OCI-LY1 (cell line): ENCODE results near the gene MAD1L1.

ENCODE experiments used
- H2AFZ ChIP-seq: fragments of 200-600 bp; sonication (generic), shearing (Covaris generic); 2 replicates; pipeline ENCODE4 v1.6.0; 2014; ENCODE audit warnings: antibody characterized with exemption, mild to moderate bottlenecking, low read length
- H3F3A ChIP-seq: fragments of 200-600 bp; sonication (generic), shearing (Covaris generic); 2 replicates; pipeline ENCODE4 v1.6.0; 2014; ENCODE audit warnings: mild to moderate bottlenecking, antibody characterized with exemption, low read length, moderate library complexity; ENCODE audit not compliant: insufficient read depth
- H3K27ac ChIP-seq: fragments of 200-600 bp; sonication (generic); 2 replicates; pipeline ENCODE4 v1.5.1; 2014; ENCODE audit warnings: low read length, mixed run types, mild to moderate bottlenecking, low read depth; ENCODE audit not compliant: poor library complexity, severe bottlenecking
- H3K27me3 ChIP-seq: fragments of 200-600 bp; sonication (generic); 2 replicates; pipeline ENCODE4 v1.6.0; 2014; ENCODE audit warnings: antibody characterized with exemption, mild to moderate bottlenecking, low read length, moderate library complexity; ENCODE audit not compliant: insufficient read depth
- H3K36me3 ChIP-seq: fragments of 200-600 bp; sonication (generic); 2 replicates; pipeline ENCODE4 v1.6.1; 2014; ENCODE audit warnings: mild to moderate bottlenecking, antibody characterized with exemption, low read length, moderate library complexity, mixed read lengths; ENCODE audit not compliant: insufficient read depth
- H3K4me1 ChIP-seq: fragments of 200-600 bp; sonication (generic); 2 replicates; pipeline ENCODE4 v1.5.1; 2014; ENCODE audit warnings: mild to moderate bottlenecking, low read length, moderate library complexity; ENCODE audit not compliant: insufficient read depth, severe bottlenecking
- H3K4me2 ChIP-seq: fragments of 200-600 bp; sonication (generic), shearing (Covaris generic); 2 replicates; pipeline ENCODE4 v1.6.1; 2014; ENCODE audit warnings: low read length
- H3K4me3 ChIP-seq: fragments of 200-600 bp; sonication (generic); 2 replicates; pipeline ENCODE4 v1.5.1; 2014; ENCODE audit warnings: low read length, low read depth, mild to moderate bottlenecking, mixed read lengths; ENCODE audit not compliant: poor library complexity, severe bottlenecking
- H3K79me2 ChIP-seq: fragments of 200-600 bp; shearing (Covaris generic); 2 replicates; pipeline ENCODE4 v1.6.1; 2016; ENCODE audit warnings: mixed run types, low read length, mixed read lengths; ENCODE audit not compliant: insufficient read depth
- H3K9ac ChIP-seq: fragments of 200-600 bp; sonication (generic), shearing (Covaris generic); 2 replicates; pipeline ENCODE4 v1.6.1; 2014; ENCODE audit warnings: mild to moderate bottlenecking, low read length, mixed read lengths
- H3K9me2 ChIP-seq: fragments of 200-600 bp; sonication (generic), shearing (Covaris generic); 2 replicates; pipeline ENCODE4 v1.6.1; 2014; ENCODE audit warnings: low read depth, mild to moderate bottlenecking, low read length, mixed read lengths
- H3K9me3 ChIP-seq: fragments of 200-600 bp; shearing (Covaris generic); 2 replicates; pipeline ENCODE4 v1.6.1; 2014; ENCODE audit warnings: low read length, mixed read lengths
- H4K20me1 ChIP-seq: fragments of 200-600 bp; sonication (generic), shearing (Covaris generic); 2 replicates; pipeline ENCODE4 v1.6.0; 2016; ENCODE audit warnings: mild to moderate bottlenecking, low read length; ENCODE audit not compliant: insufficient read depth
- EZH2 ChIP-seq: fragments of 200-600 bp; sonication (generic), shearing (Covaris generic); IDR thresholded peaks from 2 replicates; pipeline ENCODE4 v1.8.0; 2017; ENCODE audit warnings: borderline replicate concordance, mixed run types, mild to moderate bottlenecking, antibody characterized with exemption, low read length, moderate library complexity, mixed read lengths
- TF ChIP-seq, protein P1 (sequence below): fragments of 200-600 bp; sonication (generic), shearing (Covaris generic); IDR thresholded peaks from 2 replicates; pipeline ENCODE4 v1.5.1; 2017; ENCODE audit warnings: mild to moderate bottlenecking, antibody characterized with exemption, low read length, moderate library complexity, mixed read lengths

The MAD1L1 gene

DNA sequence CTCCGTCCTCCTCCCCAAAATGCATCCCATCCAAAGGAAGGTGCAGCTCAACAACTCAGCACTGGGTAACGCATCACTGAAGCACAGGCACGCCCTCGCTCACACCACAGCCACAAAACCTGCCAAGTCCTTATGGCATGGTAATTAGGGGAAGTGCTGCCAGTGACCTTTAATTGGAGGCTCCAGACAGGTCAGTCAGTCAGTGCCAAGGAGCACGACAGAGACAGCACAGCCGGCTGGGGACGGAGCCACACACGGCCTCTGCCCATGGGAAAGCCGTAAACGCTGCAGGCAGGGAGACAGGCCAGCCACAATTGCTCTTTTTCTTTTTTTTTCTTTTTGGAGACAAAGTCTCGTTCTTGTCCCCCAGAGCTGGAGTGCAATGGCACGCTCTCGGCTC is 146.5 kb downstream of the MAD1L1 start:
- no peak overlapping the region for H3K4me2 ChIP-seq
- no peak overlapping the region for H3K9ac ChIP-seq
- H3F3A ChIP-seq = no peaks in the 10 kb centered on the region
- no peak overlapping the region for H3K4me3 ChIP-seq
- H3K79me2 ChIP-seq = no peaks in the 10 kb centered on the region
- H4K20me1 ChIP-seq = no peaks in the 10 kb centered on the region
- H3K4me1 ChIP-seq = no peaks in the 10 kb centered on the region
- no peaks in the 10 kb centered on the region for H3K9me3 ChIP-seq
- H3K27me3 ChIP-seq = no peaks in the 10 kb centered on the region
- H3K9me2 ChIP-seq = no peaks in the 10 kb centered on the region
- no peak overlapping the region for H3K27ac ChIP-seq
- H3K36me3 ChIP-seq = peaks cover 9% of the 10 kb centered on the region; the same call in 1 of the 2 replicates
- H2AFZ ChIP-seq = no peak overlapping the region
- TF ChIP-seq EZH2 = no peak
- TF ChIP-seq, protein P1, sequence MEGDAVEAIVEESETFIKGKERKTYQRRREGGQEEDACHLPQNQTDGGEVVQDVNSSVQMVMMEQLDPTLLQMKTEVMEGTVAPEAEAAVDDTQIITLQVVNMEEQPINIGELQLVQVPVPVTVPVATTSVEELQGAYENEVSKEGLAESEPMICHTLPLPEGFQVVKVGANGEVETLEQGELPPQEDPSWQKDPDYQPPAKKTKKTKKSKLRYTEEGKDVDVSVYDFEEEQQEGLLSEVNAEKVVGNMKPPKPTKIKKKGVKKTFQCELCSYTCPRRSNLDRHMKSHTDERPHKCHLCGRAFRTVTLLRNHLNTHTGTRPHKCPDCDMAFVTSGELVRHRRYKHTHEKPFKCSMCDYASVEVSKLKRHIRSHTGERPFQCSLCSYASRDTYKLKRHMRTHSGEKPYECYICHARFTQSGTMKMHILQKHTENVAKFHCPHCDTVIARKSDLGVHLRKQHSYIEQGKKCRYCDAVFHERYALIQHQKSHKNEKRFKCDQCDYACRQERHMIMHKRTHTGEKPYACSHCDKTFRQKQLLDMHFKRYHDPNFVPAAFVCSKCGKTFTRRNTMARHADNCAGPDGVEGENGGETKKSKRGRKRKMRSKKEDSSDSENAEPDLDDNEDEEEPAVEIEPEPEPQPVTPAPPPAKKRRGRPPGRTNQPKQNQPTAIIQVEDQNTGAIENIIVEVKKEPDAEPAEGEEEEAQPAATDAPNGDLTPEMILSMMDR = no peak

DNA sequence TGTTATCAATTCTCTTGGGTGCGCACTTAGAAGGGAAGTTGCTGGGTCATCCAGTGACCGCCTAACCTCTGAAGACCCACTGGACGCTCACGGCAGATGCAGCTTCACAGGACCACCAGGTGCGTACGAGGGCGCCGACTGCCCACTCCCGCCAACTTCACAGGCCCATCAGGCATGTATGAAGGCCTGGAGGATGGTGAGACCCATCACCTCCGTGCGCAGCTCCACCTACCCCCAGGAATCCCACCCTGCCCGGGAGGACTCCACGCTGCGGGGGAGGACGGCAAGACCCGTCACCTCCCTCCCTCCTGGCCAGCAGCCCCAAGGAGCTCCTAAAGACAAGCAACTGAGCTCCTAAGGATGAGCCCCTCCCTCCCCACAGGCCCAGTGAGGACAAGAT is 146.9 kb downstream of the MAD1L1 start:
- Histone ChIP-seq H3F3A (no peaks in the 10 kb centered on the region), H3K36me3 (peaks cover 9% of the 10 kb centered on the region; the same call in 1 of the 2 replicates), H2AFZ (no peak overlapping the region), H3K27ac (no peak overlapping the region), H3K9me2 (no peaks in the 10 kb centered on the region), H3K79me2 (no peaks in the 10 kb centered on the region), H3K9me3 (no peaks in the 10 kb centered on the region), H3K4me2 (no peak overlapping the region), H3K4me1 (no peaks in the 10 kb centered on the region), H3K4me3 (no peak overlapping the region), H4K20me1 (no peaks in the 10 kb centered on the region), H3K9ac (no peak overlapping the region), H3K27me3 (no peaks in the 10 kb centered on the region)
- TF ChIP-seq, protein P1 = no peak
- no peak for TF ChIP-seq EZH2

DNA sequence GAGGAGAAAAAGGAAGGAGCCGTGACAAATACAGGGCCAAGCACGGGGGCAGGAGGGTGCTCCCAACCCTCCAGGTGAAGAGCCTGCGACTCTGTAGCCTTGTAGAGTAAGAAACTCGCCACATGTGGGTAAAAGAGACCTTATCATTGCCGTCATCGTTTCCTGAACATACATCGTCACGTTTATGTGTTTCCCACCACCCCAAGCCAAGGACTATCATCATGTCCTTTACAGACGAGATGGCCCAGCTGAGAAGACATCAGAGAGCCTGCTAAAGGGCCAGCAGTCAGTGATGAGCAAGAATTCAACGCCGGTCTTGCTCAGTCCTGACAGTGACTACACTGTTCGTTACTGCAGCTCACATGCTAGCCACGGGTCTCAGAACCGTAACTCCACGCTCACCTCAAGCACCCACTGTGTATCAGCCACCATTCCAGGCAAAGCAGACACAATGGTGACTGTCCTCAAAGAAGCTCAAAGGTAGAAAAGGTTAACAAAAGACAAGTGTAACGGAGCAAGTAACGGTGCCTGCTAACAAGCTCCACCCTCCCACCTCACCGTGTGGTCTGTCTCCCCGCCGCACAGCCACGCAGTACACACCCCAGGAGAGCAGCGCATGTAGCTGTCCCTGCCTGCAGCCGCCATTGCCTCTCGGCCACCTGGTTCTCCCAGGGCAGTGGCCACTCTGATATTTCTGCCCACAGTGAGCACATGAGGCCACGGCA is 147.8 kb downstream of the MAD1L1 start:
- Histone ChIP-seq H2AFZ (no peak overlapping the region), H3K4me3 (no peak overlapping the region), H3K4me1 (peaks cover 3% of the 10 kb centered on the region), H3K9me3 (no peaks in the 10 kb centered on the region), H4K20me1 (no peaks in the 10 kb centered on the region), H3K79me2 (no peaks in the 10 kb centered on the region), H3F3A (no peaks in the 10 kb centered on the region), H3K4me2 (no peak overlapping the region), H3K9me2 (no peaks in the 10 kb centered on the region), H3K9ac (no peak overlapping the region), H3K27ac (no peak overlapping the region), H3K27me3 (no peaks in the 10 kb centered on the region), H3K36me3 (0 out of 2 replicates have a peak, but pooled peaks cover 3% of the 10 kb centered on the region)
- TF ChIP-seq, protein P1 = no peak
- TF ChIP-seq EZH2 = no peak
